Measurements from ENCODE around the gene NADK2.

- no peak for TF ChIP-seq CTCF (IDR thresholded peaks at IDR 0.05)
- no peak for TF ChIP-seq POLR2A (IDR thresholded peaks at IDR 0.05)
These were observed 89.1 kb downstream of the NADK2 start for GRCh38 chr5:36152324-36153297.

Data from heart left ventricle (tissue), 13 donors.